ENCODE measurements around the gene PET100. TPM values are rescaled to one million over a fixed set of nuclear protein-coding genes. Genes with fewer than 3 reads are reported as not detected.

PET100 gene
- 100 to 1,000 TPM in 1 of 2 donors, 10 to 100 TPM in 1; 18.1 to 107 TPM for total RNA-seq
- 100 to 1,000 TPM; 118 to 145 TPM for polyA plus RNA-seq (ENCODE audit: insufficient read length in 2 of 2)
- long read RNA-seq, donor 1, transcript PET100-202 (4 exons, 719 nt), result major isoform, 37 of 72 reads
- long read RNA-seq, donor 1, partial matches to known transcripts, result 0 of 72 reads
- long read RNA-seq, donor 1, other reads (novel, unspliced or antisense), result 27 of 72 reads
- long read RNA-seq, donor 2, transcript PET100-202 (4 exons, 719 nt), result major isoform, 19 of 29 reads
- long read RNA-seq, donor 2, partial matches to known transcripts, result 0 of 29 reads
- long read RNA-seq, donor 2, other reads (novel, unspliced or antisense), result 7 of 29 reads
- long read RNA-seq, donor 3, transcript PET100-202 (4 exons, 719 nt), result major isoform, 19 of 32 reads
- long read RNA-seq, donor 3, partial matches to known transcripts, result 0 of 32 reads
- long read RNA-seq, donor 3, other reads (novel, unspliced or antisense), result 9 of 32 reads
- long read RNA-seq, donor 4, transcript PET100-202 (4 exons, 719 nt), result major isoform, 72 of 118 reads
- long read RNA-seq, donor 4, transcript PET100-206 (2 exons, 317 nt), result minor isoform, 5 of 118 reads
- long read RNA-seq, donor 4, partial matches to known transcripts, result 5 of 118 reads
- long read RNA-seq, donor 4, other reads (novel, unspliced or antisense), result 30 of 118 reads

- Histone ChIP-seq H3K27me3 (ENCODE audit: control insufficient read depth, insufficient read depth, low read length) (no peaks in the 10 kb centered on the region), H3K27ac (ENCODE audit: low read depth, low read length) (peak within 1 kb of the TSS; percentile 29), H3K4me1 (ENCODE audit: control insufficient read depth, insufficient read depth, low read length) (peaks cover 36% of the 10 kb centered on the region), H3K36me3 (ENCODE audit: control insufficient read depth, insufficient read depth, low read length) (peaks cover 59% of the 10 kb centered on the region), H3K9me3 (ENCODE audit: control insufficient read depth, insufficient read depth, low read length) (no peaks in the 10 kb centered on the region), H3K4me3 (ENCODE audit: low read depth, low read length) (peak within 1 kb of the TSS; percentile 92)
- peak; percentile 97 to 100 (median 98) for DNase-seq (ENCODE audit: low read depth in 4 of 6, low spot score in 6 of 6)
- WGBS (ENCODE audit: insufficient coverage), result under 1% methylated on average over 40 of the region's 40 CpGs
These were observed at the start of gene PET100, which contains the start of gene XAB2 for GRCh38 chr19:7629347-7630054. TSS of gene PET100 (plus strand) at chr19:7629793. CDS start at chr19:7629834, 41 bp downstream. TSS of gene XAB2 (minus strand) at chr19:7629545. CDS start at chr19:7629527, 18 bp downstream.

GRCh38 chr19:7582446-7582845, 47.1 kb upstream of the PET100 start:
- H3K27me3 ChIP-seq (ENCODE audit: control insufficient read depth, insufficient read depth, low read length), result no peaks in the 10 kb centered on the region
- H3K27ac ChIP-seq (ENCODE audit: low read depth, low read length), result no peak overlapping the region
- no peaks in the 10 kb centered on the region for H3K4me1 ChIP-seq (ENCODE audit: control insufficient read depth, insufficient read depth, low read length)
- 60% methylated on average over 10 of the region's 11 CpGs for WGBS (ENCODE audit: insufficient coverage)
- no peaks in the 10 kb centered on the region for H3K9me3 ChIP-seq (ENCODE audit: control insufficient read depth, insufficient read depth, low read length)
- no peaks in the 10 kb centered on the region for H3K36me3 ChIP-seq (ENCODE audit: control insufficient read depth, insufficient read depth, low read length)
- no peak for DNase-seq (ENCODE audit: low read depth in 4 of 6, low spot score in 6 of 6)
- no peak overlapping the region for H3K4me3 ChIP-seq (ENCODE audit: low read depth, low read length)

- H3K4me3 ChIP-seq (ENCODE audit: low read depth, low read length), result no peak overlapping the region
- H3K36me3 ChIP-seq (ENCODE audit: control insufficient read depth, insufficient read depth, low read length), result no peaks in the 10 kb centered on the region
- no peak overlapping the region for H3K27ac ChIP-seq (ENCODE audit: low read depth, low read length)
- 86% methylated on average over 4 of the region's 7 CpGs for WGBS (ENCODE audit: insufficient coverage)
- no peaks in the 10 kb centered on the region for H3K9me3 ChIP-seq (ENCODE audit: control insufficient read depth, insufficient read depth, low read length)
- H3K4me1 ChIP-seq (ENCODE audit: control insufficient read depth, insufficient read depth, low read length), result no peaks in the 10 kb centered on the region
- DNase-seq (ENCODE audit: low read depth in 4 of 6, low spot score in 6 of 6), result no peak
- no peaks in the 10 kb centered on the region for H3K27me3 ChIP-seq (ENCODE audit: control insufficient read depth, insufficient read depth, low read length)
These were observed 39.8 kb upstream of the PET100 start for GRCh38 chr19:7589822-7590221.

- no peak overlapping the region for H3K4me3 ChIP-seq (ENCODE audit: low read depth, low read length)
- H3K4me1 ChIP-seq (ENCODE audit: control insufficient read depth, insufficient read depth, low read length), result peaks cover under 1% of the 10 kb centered on the region
- H3K27me3 ChIP-seq (ENCODE audit: control insufficient read depth, insufficient read depth, low read length), result no peaks in the 10 kb centered on the region
- no peaks in the 10 kb centered on the region for H3K9me3 ChIP-seq (ENCODE audit: control insufficient read depth, insufficient read depth, low read length)
- DNase-seq (ENCODE audit: low read depth in 4 of 6, low spot score in 6 of 6), result no peak
- WGBS (ENCODE audit: insufficient coverage), result 56% methylated on average over 8 of the region's 8 CpGs
- H3K36me3 ChIP-seq (ENCODE audit: control insufficient read depth, insufficient read depth, low read length), result no peaks in the 10 kb centered on the region
- no peak overlapping the region for H3K27ac ChIP-seq (ENCODE audit: low read depth, low read length)
These were observed 39.3 kb upstream of the PET100 start for GRCh38 chr19:7590256-7590655.

GRCh38 chr19:7595466-7596133, 34.0 kb upstream of the PET100 start, which contains the start of gene CAMSAP3:
TSS of gene CAMSAP3 (plus strand) at chr19:7595863. CDS start at chr19:7596003, 140 bp downstream.
- H3K36me3 ChIP-seq (ENCODE audit: control insufficient read depth, insufficient read depth, low read length), result no peaks in the 10 kb centered on the region
- WGBS (ENCODE audit: insufficient coverage), result under 1% methylated on average over 72 of the region's 78 CpGs
- H3K4me3 ChIP-seq (ENCODE audit: low read depth, low read length), result peak within 1 kb of the TSS; percentile 31
- H3K27ac ChIP-seq (ENCODE audit: low read depth, low read length), result no peak within 1 kb of the TSS
- no peaks in the 10 kb centered on the region for H3K9me3 ChIP-seq (ENCODE audit: control insufficient read depth, insufficient read depth, low read length)
- DNase-seq (ENCODE audit: low read depth in 4 of 6, low spot score in 6 of 6), result peak; percentile 13 to 94 (median 50)
- H3K4me1 ChIP-seq (ENCODE audit: control insufficient read depth, insufficient read depth, low read length), result peaks cover 16% of the 10 kb centered on the region
- H3K27me3 ChIP-seq (ENCODE audit: control insufficient read depth, insufficient read depth, low read length), result peaks cover 6% of the 10 kb centered on the region

- H3K9me3 ChIP-seq (ENCODE audit: control insufficient read depth, insufficient read depth, low read length), result no peaks in the 10 kb centered on the region
- peak overlapping the region; percentile 27 for H3K4me3 ChIP-seq (ENCODE audit: low read depth, low read length)
- H3K27ac ChIP-seq (ENCODE audit: low read depth, low read length), result no peak overlapping the region
- DNase-seq (ENCODE audit: low read depth in 4 of 6, low spot score in 6 of 6), result peak in 1 of 6 donors; percentile 26
- no peaks in the 10 kb centered on the region for H3K36me3 ChIP-seq (ENCODE audit: control insufficient read depth, insufficient read depth, low read length)
- WGBS (ENCODE audit: insufficient coverage), result 0% methylated on average over 61 of the region's 70 CpGs
- H3K4me1 ChIP-seq (ENCODE audit: control insufficient read depth, insufficient read depth, low read length), result peaks cover 16% of the 10 kb centered on the region
- peaks cover 6% of the 10 kb centered on the region for H3K27me3 ChIP-seq (ENCODE audit: control insufficient read depth, insufficient read depth, low read length)
These were observed 33.2 kb upstream of the PET100 start for GRCh38 chr19:7596211-7596937.

- H3K27me3 ChIP-seq (ENCODE audit: control insufficient read depth, insufficient read depth, low read length), result peaks cover 6% of the 10 kb centered on the region
- WGBS (ENCODE audit: insufficient coverage), result 59% methylated on average over 4 of the region's 9 CpGs
- H3K36me3 ChIP-seq (ENCODE audit: control insufficient read depth, insufficient read depth, low read length), result no peaks in the 10 kb centered on the region
- no peak overlapping the region for H3K27ac ChIP-seq (ENCODE audit: low read depth, low read length)
- no peak for DNase-seq (ENCODE audit: low read depth in 4 of 6, low spot score in 6 of 6)
- peaks cover 16% of the 10 kb centered on the region for H3K4me1 ChIP-seq (ENCODE audit: control insufficient read depth, insufficient read depth, low read length)
- H3K4me3 ChIP-seq (ENCODE audit: low read depth, low read length), result no peak overlapping the region
- H3K9me3 ChIP-seq (ENCODE audit: control insufficient read depth, insufficient read depth, low read length), result no peaks in the 10 kb centered on the region
These were observed 31.9 kb upstream of the PET100 start for GRCh38 chr19:7597689-7598088.

- H3K36me3 ChIP-seq (ENCODE audit: control insufficient read depth, insufficient read depth, low read length), result no peaks in the 10 kb centered on the region
- no peak overlapping the region for H3K27ac ChIP-seq (ENCODE audit: low read depth, low read length)
- DNase-seq (ENCODE audit: low read depth in 4 of 6, low spot score in 6 of 6), result no peak
- H3K4me1 ChIP-seq (ENCODE audit: control insufficient read depth, insufficient read depth, low read length), result peaks cover 16% of the 10 kb centered on the region
- H3K27me3 ChIP-seq (ENCODE audit: control insufficient read depth, insufficient read depth, low read length), result peaks cover 6% of the 10 kb centered on the region
- 72% methylated on average over 6 of the region's 6 CpGs for WGBS (ENCODE audit: insufficient coverage)
- H3K9me3 ChIP-seq (ENCODE audit: control insufficient read depth, insufficient read depth, low read length), result no peaks in the 10 kb centered on the region
- no peak overlapping the region for H3K4me3 ChIP-seq (ENCODE audit: low read depth, low read length)
These were observed 31.4 kb upstream of the PET100 start for GRCh38 chr19:7598180-7598579.
